Neuronal stem cell (in vitro differentiated cells): ENCODE data around the gene FAM209A.

Experiments used
- DNase-seq: peaks from one replicate; pipeline ENCODE4 v3.0.0-alpha.2; 2013; ENCODE audit warnings: low spot score
- H2AFZ ChIP-seq: one replicate; pipeline ENCODE4 v1.6.1; 2013; ENCODE audit warnings: mild to moderate bottlenecking, low read length, inconsistent platforms
- H2AK5ac ChIP-seq: 2 replicates; pipeline ENCODE4 v1.6.1; 2013; ENCODE audit warnings: low read depth, mild to moderate bottlenecking, inconsistent platforms, low read length, moderate library complexity, mixed read lengths
- H2BK120ac ChIP-seq: 2 replicates; pipeline ENCODE4 v1.6.1; 2013; ENCODE audit warnings: low read depth, mild to moderate bottlenecking, inconsistent platforms, low read length, moderate library complexity, mixed read lengths
- H2BK12ac ChIP-seq: one replicate; pipeline ENCODE4 v1.6.1; 2013; ENCODE audit warnings: low read length, inconsistent platforms
- H2BK15ac ChIP-seq: 2 replicates; pipeline ENCODE4 v1.6.1; 2013; ENCODE audit warnings: mild to moderate bottlenecking, low read length, inconsistent platforms, mixed read lengths
- H2BK5ac ChIP-seq: one replicate; pipeline ENCODE4 v1.6.1; 2013; ENCODE audit warnings: inconsistent platforms, mild to moderate bottlenecking, low read length, moderate library complexity
- H3K14ac ChIP-seq: one replicate; pipeline ENCODE4 v1.6.1; 2013; ENCODE audit warnings: low read length, inconsistent platforms
- H3K18ac ChIP-seq: 2 replicates; pipeline ENCODE4 v1.6.1; 2013; ENCODE audit warnings: low read length, inconsistent platforms
- H3K23ac ChIP-seq: 2 replicates; pipeline ENCODE4 v1.6.1; 2013; ENCODE audit warnings: low read depth, mild to moderate bottlenecking, mixed read lengths, low read length, inconsistent platforms; ENCODE audit not compliant: poor library complexity
- H3K27ac ChIP-seq: replicated peaks from 3 replicates; pipeline ENCODE4 v1.5.1; 2013; ENCODE audit warnings: low read length, inconsistent platforms
- H3K27me3 ChIP-seq, 3 experiments: 2 replicates each; pipeline ENCODE4 v1.6.1; 2013; ENCODE audit warnings: low read length in 3 of 3, mild to moderate bottlenecking in 2 of 3, inconsistent platforms in 1 of 3, low read depth in 1 of 3, mixed read lengths in 1 of 3, moderate library complexity in 1 of 3; ENCODE audit not compliant: control insufficient read depth in 3 of 3, insufficient read depth in 3 of 3
- H3K36me3 ChIP-seq, 2 donors: replicated peaks in 1 of 2; 2 replicates each; pipeline ENCODE4 v1.6.1; 2013; ENCODE audit warnings: low read length in 2 of 2; ENCODE audit not compliant: control insufficient read depth in 2 of 2, insufficient read depth in 2 of 2
- H3K4ac ChIP-seq: 2 replicates; pipeline ENCODE4 v1.6.1; 2013; ENCODE audit warnings: inconsistent platforms, mild to moderate bottlenecking, low read length, moderate library complexity
- H3K4me1 ChIP-seq, 2 donors: 1 replicate in 1 of 2; 2 replicates in 1 of 2; pipeline ENCODE4 v1.6.1; 2013; ENCODE audit warnings: low read length in 2 of 2, low read depth in 1 of 2; ENCODE audit not compliant: control insufficient read depth in 2 of 2, insufficient read depth in 1 of 2
- H3K4me2 ChIP-seq: one replicate; pipeline ENCODE4 v1.6.1; 2013; ENCODE audit warnings: mild to moderate bottlenecking, low read length, inconsistent platforms; ENCODE audit not compliant: insufficient read depth, poor library complexity, severe bottlenecking
- H3K4me3 ChIP-seq, 2 donors: 2 replicates each; pipeline ENCODE4 v1.5.1; 2013; ENCODE audit warnings: low read length in 2 of 2, mild to moderate bottlenecking in 2 of 2, inconsistent platforms in 1 of 2, moderate library complexity in 1 of 2
- H3K79me1 ChIP-seq: one replicate; pipeline ENCODE4 v1.6.1; 2013; ENCODE audit warnings: low read depth, mild to moderate bottlenecking, inconsistent platforms, low read length, moderate library complexity
- H3K9ac ChIP-seq: one replicate; pipeline ENCODE4 v1.6.1; 2013; ENCODE audit warnings: mild to moderate bottlenecking, low read depth, low read length, inconsistent platforms; ENCODE audit not compliant: poor library complexity
- H3K9me3 ChIP-seq, 2 donors: replicated peaks in 1 of 2; 2 replicates each; pipeline versions ENCODE3 to v1.6.1; 2013; ENCODE audit warnings: low read length in 2 of 2, mild to moderate bottlenecking in 2 of 2, inconsistent platforms in 1 of 2, low read depth in 1 of 2, mixed read lengths in 1 of 2, moderate library complexity in 1 of 2; ENCODE audit not compliant: control insufficient read depth in 2 of 2, insufficient read depth in 1 of 2
- H4K8ac ChIP-seq: one replicate; pipeline ENCODE4 v1.6.1; 2013; ENCODE audit warnings: low read depth, mild to moderate bottlenecking, inconsistent platforms, low read length, moderate library complexity
- H4K91ac ChIP-seq: one replicate; pipeline ENCODE4 v1.6.1; 2013; ENCODE audit warnings: low read length, low read depth, mild to moderate bottlenecking, inconsistent platforms; ENCODE audit not compliant: poor library complexity
- WGBS, 2 donors: extraction: QIAGEN DNeasy Blood & Tissue Kit; methylation state at CpG; one replicate each; pipeline ENCODE4 v1.1.7; 2013; ENCODE audit warnings: missing lambda C conversion rate in 2 of 2, mixed read lengths in 1 of 2; ENCODE audit not compliant: insufficient read length in 2 of 2, insufficient replicate concordance in 1 of 2; ENCODE audit errors: extremely low coverage in 2 of 2; 5-methylcytosine and 5-hydroxymethylcytosine counted together

FAM209A gene

GRCh38 chr20:56511926-56512325, 12.6 kb upstream of the FAM209A start:
- WGBS, 2 donors: no CpG with 5 or more reads among the region's 10 CpGs
- H3K36me3 ChIP-seq: peaks cover 6 to 19% of the 10 kb centered on the region in 2 donors
- no peak overlapping the region for H3K4ac ChIP-seq
- no peak overlapping the region for H3K18ac ChIP-seq
- no peak overlapping the region for H2BK12ac ChIP-seq
- no peak overlapping the region for H3K23ac ChIP-seq
- H3K4me2 ChIP-seq: no peak overlapping the region
- no peak overlapping the region for H2AFZ ChIP-seq
- no peaks in the 10 kb centered on the region for H3K9me3 ChIP-seq
- H2BK120ac ChIP-seq: no peak overlapping the region
- H3K79me1 ChIP-seq: no peaks in the 10 kb centered on the region
- no peak for DNase-seq
- H3K14ac ChIP-seq: no peak overlapping the region
- H3K27me3 ChIP-seq: no peaks in the 10 kb centered on the region
- no peak overlapping the region for H4K8ac ChIP-seq
- no peak overlapping the region for H3K27ac ChIP-seq
- no peak overlapping the region for H2BK15ac ChIP-seq
- no peak overlapping the region for H2BK5ac ChIP-seq
- H3K9ac ChIP-seq: no peak overlapping the region
- no peak overlapping the region for H2AK5ac ChIP-seq
- no peak overlapping the region for H3K4me3 ChIP-seq
- H3K4me1 ChIP-seq: peaks cover 0 to 6% of the 10 kb centered on the region in 2 donors
- H4K91ac ChIP-seq: no peak overlapping the region

GRCh38 chr20:56513161-56514150, 11.1 kb upstream of the FAM209A start:
- no peak overlapping the region for H3K4ac ChIP-seq
- H4K8ac ChIP-seq: no peak overlapping the region
- no peak overlapping the region for H3K14ac ChIP-seq
- H2BK15ac ChIP-seq: no peak overlapping the region
- no peak overlapping the region for H3K4me2 ChIP-seq
- H3K4me3 ChIP-seq: peak overlapping the region in 1 of 2 donors; percentile 37
- DNase-seq: no peak
- H3K23ac ChIP-seq: no peak overlapping the region
- no peak overlapping the region for H3K18ac ChIP-seq
- no peak overlapping the region for H2BK5ac ChIP-seq
- H2AK5ac ChIP-seq: no peak overlapping the region
- peaks cover 15 to 34% of the 10 kb centered on the region in 2 donors for H3K36me3 ChIP-seq
- no peak overlapping the region for H2BK12ac ChIP-seq
- H3K9me3 ChIP-seq: peaks cover 0 to under 1% of the 10 kb centered on the region in 2 donors
- H3K9ac ChIP-seq: no peak overlapping the region
- WGBS, 2 donors: no CpG with 5 or more reads among the region's 22 CpGs
- no peak overlapping the region for H4K91ac ChIP-seq
- H3K27ac ChIP-seq: no peak overlapping the region
- peaks cover 0 to 6% of the 10 kb centered on the region in 2 donors for H3K4me1 ChIP-seq
- H3K79me1 ChIP-seq: no peaks in the 10 kb centered on the region
- no peak overlapping the region for H2BK120ac ChIP-seq
- H3K27me3 ChIP-seq: no peaks in the 10 kb centered on the region
- no peak overlapping the region for H2AFZ ChIP-seq

DNA sequence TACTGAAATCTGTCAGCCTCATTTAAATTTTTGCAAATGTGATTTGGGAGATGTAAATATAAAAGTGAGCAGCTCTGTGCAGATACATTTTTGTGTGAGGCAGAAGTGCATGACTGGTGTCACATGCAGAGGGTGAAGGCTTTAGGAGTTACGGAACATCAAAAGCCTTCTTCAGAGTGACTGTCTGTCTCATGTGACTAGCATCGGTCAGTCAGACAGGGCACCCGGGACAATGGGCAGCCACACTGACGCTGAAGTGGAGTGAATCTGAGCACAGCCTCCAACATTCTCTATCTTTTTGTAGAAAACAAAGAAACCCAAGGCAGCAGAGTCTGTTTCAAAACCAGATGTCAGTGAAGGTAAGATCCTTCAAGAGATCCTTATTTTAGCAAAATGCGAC, 7.9 kb upstream of the FAM209A start:
- Histone ChIP-seq H2BK120ac (no peak overlapping the region), H2BK12ac (no peak overlapping the region), H2AFZ (no peak overlapping the region), H3K4me1 (peaks cover 0 to 6% of the 10 kb centered on the region in 2 donors), H3K4me3 (no peak overlapping the region), H4K8ac (no peak overlapping the region), H4K91ac (no peak overlapping the region), H3K27ac (no peak overlapping the region), H2BK15ac (no peak overlapping the region), H3K9me3 (peaks cover 6 to 21% of the 10 kb centered on the region in 2 donors), H3K14ac (no peak overlapping the region), H3K36me3 (peaks cover 25 to 53% of the 10 kb centered on the region in 2 donors), H3K4me2 (no peak overlapping the region), H2AK5ac (no peak overlapping the region), H3K4ac (no peak overlapping the region), H3K79me1 (no peaks in the 10 kb centered on the region), H3K9ac (no peak overlapping the region), H3K23ac (no peak overlapping the region), H3K27me3 (no peaks in the 10 kb centered on the region), H3K18ac (no peak overlapping the region), H2BK5ac (no peak overlapping the region)
- no peak for DNase-seq
- no CpG with 5 or more reads among the region's 5 CpGs for WGBS, 2 donors

- H2BK15ac ChIP-seq: no peak overlapping the region
- H3K4me1 ChIP-seq: peaks cover 0 to 6% of the 10 kb centered on the region in 2 donors
- H3K4ac ChIP-seq: no peak overlapping the region
- no peak overlapping the region for H3K9ac ChIP-seq
- peaks cover 25 to 53% of the 10 kb centered on the region in 2 donors for H3K36me3 ChIP-seq
- no peaks in the 10 kb centered on the region for H3K79me1 ChIP-seq
- H3K27me3 ChIP-seq: no peaks in the 10 kb centered on the region
- H3K18ac ChIP-seq: no peak overlapping the region
- H2BK5ac ChIP-seq: no peak overlapping the region
- H2AK5ac ChIP-seq: no peak overlapping the region
- WGBS, 2 donors: no CpG with 5 or more reads among the region's 7 CpGs
- no peak overlapping the region for H4K91ac ChIP-seq
- H2BK12ac ChIP-seq: no peak overlapping the region
- no peak overlapping the region for H2BK120ac ChIP-seq
- no peak for DNase-seq
- no peak overlapping the region for H3K27ac ChIP-seq
- no peak overlapping the region for H3K4me3 ChIP-seq
- no peak overlapping the region for H3K14ac ChIP-seq
- no peak overlapping the region for H3K23ac ChIP-seq
- no peak overlapping the region for H4K8ac ChIP-seq
- no peak overlapping the region for H2AFZ ChIP-seq
- peaks cover 6 to 21% of the 10 kb centered on the region in 2 donors for H3K9me3 ChIP-seq
- no peak overlapping the region for H3K4me2 ChIP-seq
Observed at GRCh38 chr20:56517211-56517610, 7.3 kb upstream of the FAM209A start.
